NOMO-1 treated with dmso at 0.1 percent for 144 hours (cell line): ENCODE results near the gene TNRC6A.
A peak's percentile ranks its signal among the peaks of the same experiment; 100 is the strongest.
"Not testable (repeated sequence)": the region's sequence is repeated elsewhere in the genome, so short reads cannot be mapped to it uniquely, and the experiment has no call there.

Experiments
- DNase-seq: peaks from one replicate; lab custom pipeline; 2025; ENCODE audit not compliant: unreplicated experiment; lab: John Stamatoyannopoulos, UW

The TNRC6A gene

DNA sequence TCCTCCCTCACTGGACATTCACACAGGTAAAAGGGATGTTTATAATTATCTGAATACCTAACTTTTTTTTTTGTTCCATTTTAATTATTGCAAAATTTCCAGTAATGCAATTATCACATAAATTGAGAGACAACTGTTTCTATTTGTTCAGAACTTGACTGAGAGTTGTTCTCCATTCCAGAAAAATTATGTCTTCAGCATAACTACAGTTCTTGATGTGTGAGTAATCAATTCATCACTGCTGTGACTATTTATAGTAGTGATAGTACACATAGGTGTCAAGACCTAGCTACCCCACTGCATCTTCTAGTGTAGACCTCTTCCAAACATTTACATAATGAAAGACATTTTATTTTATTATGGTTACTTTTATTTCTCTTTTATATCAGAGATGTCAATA is 5.8 kb upstream of the TNRC6A start:
- DNase-seq: no peak

DNA sequence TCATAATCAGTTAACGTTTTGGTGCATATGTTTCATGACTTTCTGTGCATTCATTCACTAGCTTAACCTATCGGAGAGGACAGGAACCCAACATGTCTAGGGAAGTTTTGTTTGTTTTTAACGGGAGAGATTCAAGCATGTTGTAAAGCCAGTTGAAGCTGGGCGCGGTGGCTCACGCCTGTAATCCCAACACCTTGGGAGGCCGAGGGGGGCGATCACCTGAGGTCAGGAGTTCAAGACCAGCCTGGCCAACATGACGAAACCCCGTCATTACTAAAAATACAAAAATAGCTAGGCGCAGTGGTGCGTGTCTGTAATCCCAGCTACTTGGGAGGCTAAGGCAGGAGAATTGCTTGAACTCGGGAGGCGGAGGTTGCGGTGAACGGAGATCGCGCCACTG is 1.4 kb upstream of the TNRC6A start:
- no peak for DNase-seq

DNA sequence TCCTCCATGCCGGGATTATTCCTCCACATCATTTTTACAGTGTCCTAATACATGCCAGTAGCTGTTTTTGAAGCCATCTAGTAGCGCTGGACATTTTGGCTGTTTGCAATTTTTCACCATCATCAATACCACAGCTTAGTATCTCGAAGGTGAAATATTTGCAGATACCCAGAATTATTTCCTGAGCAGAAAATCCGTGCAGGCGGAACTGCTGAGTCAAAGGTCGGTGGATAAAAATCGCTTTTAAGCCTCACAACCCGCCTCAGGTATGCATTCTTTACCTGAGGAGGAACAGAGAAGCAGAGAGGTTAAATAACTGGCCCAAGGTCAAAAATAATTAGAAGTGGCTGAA is 584 bp upstream of the TNRC6A start:
- DNase-seq: no peak

- peak; percentile 29 for DNase-seq
Observed at GRCh38 chr16:24729951-24730815, 732 bp downstream of the TNRC6A start.

GRCh38 chr16:24730914-24731313 is 1.5 kb downstream of the TNRC6A start:
- no peak for DNase-seq

DNA sequence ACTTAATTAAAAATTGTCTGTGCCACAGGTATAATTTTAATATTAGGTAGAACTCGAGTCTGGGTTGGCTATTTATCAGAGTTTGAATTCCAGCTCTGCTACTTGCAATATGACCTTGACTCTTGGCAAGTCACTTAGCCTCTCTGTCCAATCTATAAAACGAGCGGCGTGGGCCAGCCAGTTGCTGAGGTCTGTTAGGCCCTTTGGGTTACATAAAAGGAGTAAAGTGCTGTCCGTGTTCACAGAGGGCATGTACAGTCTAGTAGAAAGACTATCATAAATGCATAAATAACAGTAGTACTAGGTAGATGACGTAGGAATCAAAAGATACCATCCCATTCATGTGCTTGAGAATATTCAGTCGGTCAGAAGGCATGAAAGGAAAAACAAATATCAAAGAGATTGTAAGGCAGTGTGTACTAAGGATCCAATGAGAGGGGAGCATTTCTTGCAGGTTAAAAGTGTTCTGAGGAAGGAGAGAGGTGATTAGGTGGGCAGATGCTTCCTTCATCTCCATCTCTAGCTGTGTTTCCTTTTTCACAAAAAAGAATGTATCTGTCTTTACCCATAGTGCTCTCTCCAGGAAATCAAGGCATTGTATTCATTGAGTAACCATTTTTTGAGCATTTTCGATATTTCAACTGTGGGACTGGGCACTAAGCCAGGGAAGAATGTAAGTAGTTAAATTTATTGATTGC is 2.4 kb downstream of the TNRC6A start:
- DNase-seq: no peak

DNA sequence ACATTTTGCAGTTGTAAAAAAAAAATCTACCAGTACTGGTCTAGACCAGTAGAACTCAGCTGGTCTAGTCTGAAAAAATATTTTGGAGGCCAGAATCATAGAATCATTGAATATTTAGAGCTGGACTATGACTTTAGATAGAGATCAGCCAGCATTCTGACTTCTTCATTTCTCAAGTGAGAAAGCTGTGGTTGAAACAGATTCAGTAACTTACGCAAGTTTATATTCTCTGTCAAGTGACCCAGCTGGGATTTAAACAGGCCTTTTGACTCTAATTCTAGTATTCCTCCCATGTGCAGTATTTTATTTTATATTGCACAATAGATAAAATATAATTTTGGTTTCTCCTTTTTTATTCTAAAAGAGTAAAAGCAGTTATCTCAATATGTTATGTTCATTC is 4.9 kb downstream of the TNRC6A start:
- no peak for DNase-seq

DNA sequence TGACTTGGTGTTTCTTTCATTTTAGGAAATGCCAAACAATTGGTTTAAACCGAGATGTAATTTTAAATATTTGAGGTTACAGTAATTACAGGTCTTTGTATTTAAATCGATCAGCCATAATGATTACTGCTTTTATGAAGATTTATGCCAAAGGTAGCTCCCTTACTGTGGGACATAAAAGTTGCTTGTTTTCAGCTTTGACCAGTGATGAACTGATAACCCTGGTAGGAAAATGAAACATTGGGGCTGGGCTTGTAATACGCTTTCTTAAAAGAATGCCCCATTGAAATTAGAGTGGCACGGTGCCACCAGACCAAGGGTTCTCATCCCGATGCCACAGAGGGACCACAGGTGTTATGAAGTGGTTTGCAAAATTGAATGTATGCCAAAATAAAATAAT is 7.3 kb downstream of the TNRC6A start:
- no peak for DNase-seq

- DNase-seq: no peak
Observed at GRCh38 chr16:24737391-24737871, 8.0 kb downstream of the TNRC6A start.

- DNase-seq: no peak
Observed at GRCh38 chr16:24737916-24738594, 8.6 kb downstream of the TNRC6A start.

GRCh38 chr16:24738895-24739294 is 9.4 kb downstream of the TNRC6A start:
- no peak for DNase-seq

DNA sequence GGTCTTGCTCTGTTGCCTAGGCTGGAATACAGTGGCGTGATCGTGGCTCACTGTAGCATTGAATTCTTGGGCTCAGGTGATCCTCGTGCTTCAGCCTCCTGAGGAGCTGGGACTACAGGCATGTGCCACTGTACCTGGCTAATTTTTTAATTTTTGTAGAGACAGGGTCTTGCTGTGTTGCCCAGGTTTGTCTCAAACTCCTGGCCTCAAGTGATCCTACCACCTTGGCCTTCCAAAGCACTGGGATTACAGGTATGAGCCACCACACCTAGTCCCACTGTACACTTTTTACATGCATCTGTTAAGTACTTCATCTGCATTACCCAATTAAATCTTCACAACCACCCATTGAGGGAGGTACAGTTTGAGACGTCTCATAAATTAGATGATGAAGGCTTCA is 12.4 kb downstream of the TNRC6A start:
- DNase-seq: no peak

DNA sequence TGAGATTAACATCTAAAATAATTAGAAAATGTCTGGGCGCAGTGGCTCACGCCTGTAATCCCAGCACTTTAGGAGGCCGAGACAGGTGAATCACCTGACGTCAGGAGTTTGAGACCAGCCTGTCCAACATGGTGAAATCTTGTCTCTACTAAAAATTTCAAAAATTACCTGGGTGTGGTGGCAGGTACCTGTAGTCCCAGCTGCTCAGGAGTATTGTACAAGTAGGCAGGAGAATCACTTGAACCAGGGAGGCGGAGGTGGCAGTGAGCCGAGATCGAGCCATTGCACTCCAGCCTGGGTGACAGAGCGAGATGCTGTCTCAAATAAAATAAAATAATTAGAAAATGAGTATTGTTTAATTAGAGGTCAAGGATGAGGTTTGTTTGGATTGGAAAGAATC is 13.2 kb downstream of the TNRC6A start:
- DNase-seq: not testable (repeated sequence)

- DNase-seq: peak; percentile 16
Observed at GRCh38 chr16:24745391-24745790, 15.9 kb downstream of the TNRC6A start.

- peak; percentile 15 for DNase-seq
Observed at GRCh38 chr16:24745791-24746190, 16.3 kb downstream of the TNRC6A start.

DNA sequence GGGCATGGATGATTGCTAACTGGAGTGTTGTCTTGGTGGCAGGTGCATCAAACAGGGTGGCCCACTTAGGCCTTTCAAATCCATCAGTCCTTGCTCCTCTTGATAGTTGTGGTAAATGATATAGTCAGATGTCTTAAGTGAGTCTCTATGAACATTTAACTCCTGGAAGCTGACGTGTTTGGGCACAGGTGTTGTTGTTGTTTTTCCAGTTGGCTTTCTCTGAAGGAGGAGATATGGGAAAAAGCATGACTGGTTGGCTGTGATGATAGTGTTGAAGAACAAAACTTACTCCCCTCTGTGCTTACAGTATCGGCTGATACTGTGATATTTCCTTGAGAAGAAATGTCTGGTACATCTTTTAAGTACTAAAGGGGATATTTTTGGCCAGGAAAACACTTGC is 18.0 kb downstream of the TNRC6A start:
- DNase-seq: no peak

DNA sequence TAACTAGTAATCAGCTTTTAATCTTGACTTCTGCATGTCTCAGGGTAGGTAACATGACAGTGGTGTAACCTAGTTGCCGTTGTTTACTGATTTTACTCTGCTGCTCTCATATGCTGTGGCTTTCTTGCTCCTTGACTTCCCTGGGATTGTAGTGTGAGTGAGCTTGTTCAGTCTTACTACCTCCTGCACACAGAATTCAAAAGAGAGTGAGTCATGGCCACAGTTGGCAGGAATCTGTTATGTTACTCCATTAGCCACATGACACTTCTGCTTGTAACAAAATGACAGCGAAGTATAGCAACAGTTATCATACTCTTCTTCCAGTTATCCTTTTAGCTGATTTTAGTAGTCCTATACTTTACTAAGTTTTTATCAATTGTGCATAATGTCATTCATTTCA is 18.8 kb downstream of the TNRC6A start:
- peak; percentile 31 for DNase-seq

GRCh38 chr16:24749310-24749709 is 19.9 kb downstream of the TNRC6A start:
- DNase-seq: no peak

- DNase-seq: not testable (repeated sequence)
Observed at GRCh38 chr16:24749872-24750271, 20.4 kb downstream of the TNRC6A start.

DNA sequence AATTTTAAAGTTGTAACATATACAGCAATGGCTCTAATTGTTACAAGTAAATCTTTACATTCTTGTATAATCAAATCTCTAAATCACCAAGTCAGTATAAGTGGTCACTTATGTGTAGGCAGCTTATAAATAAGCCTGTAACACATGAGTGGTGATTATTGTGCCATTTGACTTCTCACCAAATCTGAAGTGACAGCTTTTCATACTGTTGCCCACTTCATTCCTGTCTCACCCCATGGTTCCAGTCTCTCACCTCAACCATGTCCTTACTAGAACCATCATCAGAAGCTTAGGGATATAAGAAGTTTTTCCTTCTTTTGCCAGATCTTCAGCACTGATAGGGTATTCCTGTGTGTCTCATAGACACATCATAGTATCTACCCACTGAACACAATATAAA is 23.5 kb downstream of the TNRC6A start:
- DNase-seq: no peak

GRCh38 chr16:24753437-24753836 is 24.0 kb downstream of the TNRC6A start:
- no peak for DNase-seq

- no peak for DNase-seq
Observed at GRCh38 chr16:24754543-24754942, 25.1 kb downstream of the TNRC6A start.
